Uterus (tissue), 4 donors: ENCODE measurements around the gene ATG13. TPM values are rescaled to one million over a fixed set of nuclear protein-coding genes. Genes with fewer than 3 reads are reported as not detected.

Source experiments
- DNase-seq, 2 donors: peaks; one replicate each; pipeline ENCODE4 v3.0.0-alpha.2; 2019 to 2020
- H3K27ac ChIP-seq, 2 donors: fragments of 200-600 bp; sonication (generic); 1 replicate in 1 of 2; 2 replicates in 1 of 2; pipeline ENCODE4 v1.5.1; 2016 to 2018
- H3K27me3 ChIP-seq, 2 donors: fragments of 200-600 bp; sonication (generic); one replicate each; pipeline ENCODE4 v1.5.1; 2018 to 2019; ENCODE audit warnings: control low read depth in 1 of 2
- H3K36me3 ChIP-seq, 2 donors: fragments of 200-600 bp; sonication (generic); one replicate each; pipeline ENCODE4 v1.5.1; 2019; ENCODE audit warnings: control low read depth in 1 of 2
- H3K4me1 ChIP-seq, 2 donors: fragments of 200-600 bp; sonication (generic); one replicate each; pipeline ENCODE4 v1.5.1; 2018 to 2019; ENCODE audit warnings: control low read depth in 1 of 2
- H3K4me3 ChIP-seq, 2 donors: fragments of 200-600 bp; sonication (generic); 1 replicate in 1 of 2; 2 replicates in 1 of 2; pipeline ENCODE4 v1.5.1; 2018 to 2019; ENCODE audit warnings: mild to moderate bottlenecking in 1 of 2
- H3K9me3 ChIP-seq, 2 donors: fragments of 200-600 bp; sonication (generic); one replicate each; pipeline ENCODE4 v1.5.1; 2019; ENCODE audit warnings: control low read depth in 1 of 2
- CTCF ChIP-seq, 4 experiments: fragments of 200-600 bp in 2 of 4; fragments of 450-650 bp in 2 of 4; sonication (generic) in 2 of 4; IDR thresholded peaks; one replicate each; pipeline ENCODE4 v1.5.1; 2016 to 2019; ENCODE audit warnings: antibody characterized with exemption in 4 of 4, mild to moderate bottlenecking in 2 of 4, moderate library complexity in 1 of 4
- POLR2A ChIP-seq, 2 donors: fragments of 450-650 bp; IDR thresholded peaks; one replicate each; pipeline ENCODE4 v1.6.1; 2016; ENCODE audit warnings: antibody characterized with exemption in 2 of 2, mild to moderate bottlenecking in 1 of 2, moderate library complexity in 1 of 2
- intact Hi-C: fragments of 100-400 bp; cut with DNase I; formaldehyde crosslinking; loops from one replicate; pipeline ENCODE4 v1.15.1; 2023; ENCODE audit warnings: low total_unique reads
- total RNA-seq, 4 donors: library from RNA; depleted of rRNA in 3 of 4; stranded (reverse); fragments of >200 nt in 3 of 4; gene quantifications; one replicate each; pipeline versions ENCODE4 v1.1.0 to v1.2.4, GENCODE V29; 2014 to 2023
- donor health status: DM: yes; HTN: yes; CAD: no.

The ATG13 gene
- total RNA-seq, 4 donors from 2014 or later, result 51.8 to 102 (median 68.3) TPM

GRCh38 chr11:46617972-46618314, 590 bp downstream of the ATG13 start:
- peak overlapping the region; percentile 85 to 95 for H3K4me3 ChIP-seq
- H3K36me3 ChIP-seq, result no peaks in the 10 kb centered on the region
- intact Hi-C loops, result no loop called here
- DNase-seq, result no peak
- no peaks in the 10 kb centered on the region for H3K9me3 ChIP-seq
- TF ChIP-seq CTCF (IDR thresholded peaks at IDR 0.05) (no peak), POLR2A (IDR thresholded peaks at IDR 0.05) (no peak)
- H3K4me1 ChIP-seq, result no peaks in the 10 kb centered on the region
- no peaks in the 10 kb centered on the region for H3K27me3 ChIP-seq
- peak overlapping the region; percentile 90 to 92 for H3K27ac ChIP-seq

- Histone ChIP-seq H3K4me3 (peak overlapping the region in 1 of 2 donors; percentile 5), H3K9me3 (no peaks in the 10 kb centered on the region), H3K27ac (peak overlapping the region in 1 of 2 donors; percentile 92), H3K27me3 (no peaks in the 10 kb centered on the region), H3K36me3 (no peaks in the 10 kb centered on the region), H3K4me1 (no peaks in the 10 kb centered on the region)
- no peak for DNase-seq
- TF ChIP-seq CTCF (IDR thresholded peaks at IDR 0.05) (no peak), POLR2A (IDR thresholded peaks at IDR 0.05) (no peak)
- intact Hi-C loops, result no loop called here
Observed at GRCh38 chr11:46618837-46619236, 1.5 kb downstream of the ATG13 start.

GRCh38 chr11:46625406-46625805, 8.1 kb downstream of the ATG13 start:
- TF ChIP-seq CTCF (IDR thresholded peaks at IDR 0.05) (no peak), POLR2A (IDR thresholded peaks at IDR 0.05) (no peak)
- Histone ChIP-seq H3K27me3 (no peaks in the 10 kb centered on the region), H3K9me3 (no peaks in the 10 kb centered on the region), H3K27ac (no peak overlapping the region), H3K36me3 (no peaks in the 10 kb centered on the region), H3K4me1 (no peaks in the 10 kb centered on the region), H3K4me3 (no peak overlapping the region)
- DNase-seq, result no peak
- intact Hi-C loops, result no loop called here

GRCh38 chr11:46628961-46629360, 11.6 kb downstream of the ATG13 start:
- no peaks in the 10 kb centered on the region for H3K4me1 ChIP-seq
- no peaks in the 10 kb centered on the region for H3K36me3 ChIP-seq
- H3K9me3 ChIP-seq, result no peaks in the 10 kb centered on the region
- no peak overlapping the region for H3K4me3 ChIP-seq
- TF ChIP-seq POLR2A (IDR thresholded peaks at IDR 0.05), result no peak
- no peak for TF ChIP-seq CTCF (IDR thresholded peaks at IDR 0.05)
- intact Hi-C loops, result no loop called here
- DNase-seq, result no peak
- no peaks in the 10 kb centered on the region for H3K27me3 ChIP-seq
- H3K27ac ChIP-seq, result no peak overlapping the region

- no peaks in the 10 kb centered on the region for H3K9me3 ChIP-seq
- no peaks in the 10 kb centered on the region for H3K27me3 ChIP-seq
- H3K4me1 ChIP-seq, result no peaks in the 10 kb centered on the region
- no peak overlapping the region for H3K4me3 ChIP-seq
- TF ChIP-seq CTCF (IDR thresholded peaks at IDR 0.05) (no peak), POLR2A (IDR thresholded peaks at IDR 0.05) (no peak)
- DNase-seq, result no peak
- H3K27ac ChIP-seq, result no peak overlapping the region
- no peaks in the 10 kb centered on the region for H3K36me3 ChIP-seq
- intact Hi-C loops, result no loop called here
Observed at GRCh38 chr11:46630237-46630636, 12.9 kb downstream of the ATG13 start.
